K562 (cell line): ENCODE results near the gene FKBP2. TPM values are rescaled to one million over a fixed set of nuclear protein-coding genes. Genes with fewer than 3 reads are reported as not detected.
A peak's percentile ranks its signal among the peaks of the same experiment; 100 is the strongest.

Source experiments
- ARHGAP35 ChIP-seq: fragments of 450-650 bp; IDR thresholded peaks from 2 replicates; pipeline ENCODE4 v1.6.1; 2018; ENCODE audit not compliant: partially characterized antibody
- BCL6 ChIP-seq: fragments of 250-450 bp; sonication (Bioruptor Pico); IDR thresholded peaks from 2 replicates; pipeline ENCODE4 v1.4.0; 2020
- CREB1 ChIP-seq, 2 experiments: sonication (generic) in 1 of 2; formaldehyde crosslinking in 1 of 2; IDR thresholded peaks; 2 replicates each; pipeline versions ENCODE4 v1.6.1 to v1.8.0; 2012 to 2022; ENCODE audit warnings: inconsistent platforms in 1 of 2, mild to moderate bottlenecking in 1 of 2, missing genetic modification reagents in 1 of 2, moderate library complexity in 1 of 2
- DDX20 ChIP-seq: fragments of 450-650 bp; IDR thresholded peaks from 2 replicates; pipeline ENCODE4 v1.6.1; 2016; ENCODE audit warnings: missing genetic modification characterization, low read depth, mild to moderate bottlenecking, missing compliant biosample characterization, moderate library complexity
- GABPB2 ChIP-seq: fragments of 250-450 bp; sonication (Bioruptor Pico); conservative IDR thresholded peaks from 2 replicates; pipeline ENCODE4 v1.5.1; 2021; ENCODE audit warnings: mild to moderate bottlenecking
- HDAC3 ChIP-seq: fragments of 450-650 bp; IDR thresholded peaks from 2 replicates; pipeline ENCODE4 v1.6.1; 2018; ENCODE audit warnings: borderline replicate concordance, mild to moderate bottlenecking, moderate library complexity; ENCODE audit not compliant: partially characterized antibody
- HNRNPL ChIP-seq: fragments of 200-400 bp; formaldehyde crosslinking; IDR thresholded peaks from 2 replicates; pipeline ENCODE4 v1.6.1; 2017; ENCODE audit warnings: low read depth, mild to moderate bottlenecking, low read length
- IFI16 ChIP-seq: fragments of 250-450 bp; sonication (Bioruptor Pico); IDR thresholded peaks from 2 replicates; pipeline ENCODE4 v2.1.2; 2022; ENCODE audit warnings: mild to moderate bottlenecking, inconsistent platforms
- KAT2B ChIP-seq: IDR thresholded peaks from one replicate; pipeline ENCODE4 v1.6.1; 2012; ENCODE audit warnings: low read depth, mild to moderate bottlenecking, control low read depth, inconsistent platforms, low read length, moderate library complexity
- NCOA1 ChIP-seq: fragments of 450-650 bp; IDR thresholded peaks from 2 replicates; pipeline ENCODE4 v1.6.1; 2016; ENCODE audit warnings: low read depth
- SAFB ChIP-seq: fragments of 200-400 bp; formaldehyde crosslinking; IDR thresholded peaks from 2 replicates; pipeline ENCODE4 v1.6.1; 2017; ENCODE audit warnings: low read depth, low read length, borderline replicate concordance
- TFAM ChIP-seq: fragments of 250-450 bp; sonication (Bioruptor Pico); conservative IDR thresholded peaks from 2 replicates; pipeline ENCODE4 v1.5.0; 2021; ENCODE audit warnings: mild to moderate bottlenecking, moderate library complexity
- ZBTB1 ChIP-seq: sonication (generic); formaldehyde crosslinking; IDR thresholded peaks from 2 replicates; pipeline ENCODE4 v1.8.1; 2023; ENCODE audit warnings: missing genetic modification reagents, low read depth, mild to moderate bottlenecking, borderline replicate concordance
- ZKSCAN3 ChIP-seq: fragments of 250-450 bp; sonication (Bioruptor Pico); IDR thresholded peaks from 2 replicates; pipeline ENCODE4 v1.4.0; 2020
- ZNF140 ChIP-seq: fragments of 250-450 bp; sonication (Bioruptor Pico); IDR thresholded peaks from 2 replicates; pipeline ENCODE4 v1.8.0; 2021; ENCODE audit warnings: moderate library complexity, mild to moderate bottlenecking, inconsistent platforms
- ZNF3 ChIP-seq: fragments of 250-450 bp; sonication (Bioruptor Pico); IDR thresholded peaks from 2 replicates; pipeline ENCODE4 v1.5.0; 2021; ENCODE audit warnings: mild to moderate bottlenecking, moderate library complexity
- ZNF75A ChIP-seq: fragments of 450-650 bp; formaldehyde crosslinking; IDR thresholded peaks from 2 replicates; pipeline ENCODE4 v1.4.0; 2020; ENCODE audit warnings: mild to moderate bottlenecking
- ZNF780A ChIP-seq: fragments of 250-450 bp; sonication (Bioruptor Pico); IDR thresholded peaks from 2 replicates; pipeline ENCODE4 v1.5.0; 2021; ENCODE audit warnings: mild to moderate bottlenecking
- ZZZ3 ChIP-seq: fragments of 450-650 bp; IDR thresholded peaks from 2 replicates; pipeline ENCODE4 v1.6.1; 2016; ENCODE audit warnings: antibody characterized with exemption, mild to moderate bottlenecking, moderate library complexity
- polyA plus RNA-seq, 8 experiments: library from polyadenylated mRNA; depleted of rRNA in 4 of 8; stranded (reverse) in 5 of 8; unstranded in 3 of 8; fragments of >200 nt; fragmentation: Nextera tagmentation in 2 of 8; fragmentation: Illumina TruSeq in 1 of 8; extraction: Ambion mirVana in 2 of 8; extraction: Trizol in 1 of 8; gene quantifications; 2 replicates each; pipeline versions ENCODE4 v1.2.1 to v1.2.3, GENCODE V29; 2011 to 2014; ENCODE audit warnings: inconsistent platforms in 1 of 8, missing spikeins in 1 of 8
- total RNA-seq, 7 experiments: library from RNA; depleted of rRNA in 6 of 7; stranded (reverse); fragments of >200 nt in 6 of 7; fragmentation: Illumina TruSeq in 2 of 7; extraction: Trizol in 2 of 7; gene quantifications; 2 replicates each; pipeline versions ENCODE4 v1.2.1 to v1.2.3, GENCODE V29; 2011 to 2021; ENCODE audit warnings: low replicate concordance in 1 of 7
- TF ChIP-seq, protein P1 (sequence below): fragments of 250-450 bp; sonication (Bioruptor Pico); IDR thresholded peaks from 2 replicates; pipeline ENCODE4 v1.4.0; 2020; ENCODE audit warnings: mild to moderate bottlenecking, moderate library complexity
- TF ChIP-seq, protein P2 (sequence below): IDR thresholded peaks from 2 replicates; pipeline ENCODE4 v1.6.1; 2016; ENCODE audit warnings: missing genetic modification characterization, missing compliant biosample characterization
- TF ChIP-seq, protein P3 (sequence below), 2 experiments: fragments of 150-350 bp in 1 of 2; IDR thresholded peaks; 2 replicates each; pipeline ENCODE4 v1.6.1; 2012 to 2016; ENCODE audit warnings: low read depth in 2 of 2, low read length in 2 of 2, mild to moderate bottlenecking in 1 of 2, moderate library complexity in 1 of 2

Gene FKBP2
- total and polyA plus RNA-seq, 9 of the 15 experiments (the other 6 are each of a cell fraction or from before 2014, with no cell fraction given) = 3.5 to 151 (median 58.1) TPM

DNA sequence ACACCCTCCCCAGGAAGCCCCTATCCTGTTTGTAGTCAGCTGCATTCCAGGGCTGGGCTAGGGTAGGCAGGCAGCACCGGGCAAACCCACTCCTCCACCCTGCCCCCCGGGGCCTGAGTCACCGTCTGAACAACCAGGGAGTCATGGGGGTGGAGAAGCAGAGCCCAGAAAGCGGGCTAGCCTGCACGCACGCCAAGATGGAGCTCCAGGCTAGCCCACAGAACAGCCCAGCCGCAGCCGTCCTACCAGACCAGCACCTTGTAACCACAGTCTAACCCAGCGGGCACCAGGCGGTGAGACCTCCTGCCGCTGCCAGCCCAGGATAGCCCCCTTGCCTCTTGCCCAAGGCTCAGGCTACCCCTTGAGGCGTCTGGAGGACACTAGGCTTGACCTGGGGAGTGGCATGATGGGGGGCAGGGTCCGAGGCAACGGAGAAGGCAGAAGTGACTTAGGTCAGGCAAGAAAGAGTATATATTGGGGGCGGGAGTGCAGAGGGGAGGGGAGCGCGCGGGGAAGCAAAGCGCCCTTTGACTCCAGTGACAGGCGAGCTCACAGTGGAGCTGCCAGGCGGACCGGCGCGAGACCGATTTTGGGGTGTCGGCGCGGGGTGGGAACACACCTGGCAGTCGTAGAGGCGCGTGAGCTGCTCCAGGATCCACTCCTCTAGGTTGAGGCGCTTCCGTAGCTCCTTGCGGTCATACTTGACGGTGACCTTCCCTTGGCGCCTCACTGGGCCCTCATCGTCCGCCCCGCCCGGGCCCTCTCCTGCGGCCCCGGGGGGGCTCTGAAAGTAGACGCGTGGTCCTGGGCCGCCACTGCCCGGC, 5.1 kb downstream of the FKBP2 start (continued):
- TF ChIP-seq CREB1 (IDR thresholded peaks at IDR 0.05) (0 out of 2 replicates have a peak, but pooled peaks have one; percentile 11), CREB1 (CRISPR knock-in tag; IDR thresholded peaks at IDR 0.05) (no peak; the same call in 1 of the 2 replicates), ZKSCAN3 (CRISPR knock-in tag) (peak; percentile 100), TFAM (CRISPR knock-in tag) (no peak), ZNF140 (no peak), HDAC3 (no peak), IFI16 (CRISPR knock-in tag) (no peak), ZNF780A (CRISPR knock-in tag) (no peak), BCL6 (CRISPR knock-in tag) (no peak), ZNF3 (CRISPR knock-in tag) (no peak), GABPB2 (CRISPR knock-in tag) (no peak), KAT2B (no peak), ZBTB1 (CRISPR knock-in tag) (no peak), ZZZ3 (no peak), ARHGAP35 (no peak), SAFB (no peak), HNRNPL (no peak), NCOA1 (no peak), DDX20 (tag) (no peak), ZNF75A (CRISPR knock-in tag) (no peak)
- TF ChIP-seq, protein P1, sequence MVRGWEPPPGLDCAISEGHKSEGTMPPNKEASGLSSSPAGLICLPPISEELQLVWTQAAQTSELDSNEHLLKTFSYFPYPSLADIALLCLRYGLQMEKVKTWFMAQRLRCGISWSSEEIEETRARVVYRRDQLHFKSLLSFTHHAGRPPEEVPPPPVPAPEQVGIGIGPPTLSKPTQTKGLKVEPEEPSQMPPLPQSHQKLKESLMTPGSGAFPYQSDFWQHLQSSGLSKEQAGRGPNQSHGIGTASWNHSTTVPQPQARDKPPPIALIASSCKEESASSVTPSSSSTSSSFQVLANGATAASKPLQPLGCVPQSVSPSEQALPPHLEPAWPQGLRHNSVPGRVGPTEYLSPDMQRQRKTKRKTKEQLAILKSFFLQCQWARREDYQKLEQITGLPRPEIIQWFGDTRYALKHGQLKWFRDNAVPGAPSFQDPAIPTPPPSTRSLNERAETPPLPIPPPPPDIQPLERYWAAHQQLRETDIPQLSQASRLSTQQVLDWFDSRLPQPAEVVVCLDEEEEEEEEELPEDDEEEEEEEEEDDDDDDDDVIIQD (CRISPR knock-in tag) = no peak
- TF ChIP-seq, protein P2, sequence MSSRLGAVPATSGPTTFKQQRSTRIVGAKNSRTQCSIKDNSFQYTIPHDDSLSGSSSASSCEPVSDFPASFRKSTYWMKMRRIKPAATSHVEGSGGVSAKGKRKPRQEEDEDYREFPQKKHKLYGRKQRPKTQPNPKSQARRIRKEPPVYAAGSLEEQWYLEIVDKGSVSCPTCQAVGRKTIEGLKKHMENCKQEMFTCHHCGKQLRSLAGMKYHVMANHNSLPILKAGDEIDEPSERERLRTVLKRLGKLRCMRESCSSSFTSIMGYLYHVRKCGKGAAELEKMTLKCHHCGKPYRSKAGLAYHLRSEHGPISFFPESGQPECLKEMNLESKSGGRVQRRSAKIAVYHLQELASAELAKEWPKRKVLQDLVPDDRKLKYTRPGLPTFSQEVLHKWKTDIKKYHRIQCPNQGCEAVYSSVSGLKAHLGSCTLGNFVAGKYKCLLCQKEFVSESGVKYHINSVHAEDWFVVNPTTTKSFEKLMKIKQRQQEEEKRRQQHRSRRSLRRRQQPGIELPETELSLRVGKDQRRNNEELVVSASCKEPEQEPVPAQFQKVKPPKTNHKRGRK (tag) = no peak
- TF ChIP-seq, protein P3, sequence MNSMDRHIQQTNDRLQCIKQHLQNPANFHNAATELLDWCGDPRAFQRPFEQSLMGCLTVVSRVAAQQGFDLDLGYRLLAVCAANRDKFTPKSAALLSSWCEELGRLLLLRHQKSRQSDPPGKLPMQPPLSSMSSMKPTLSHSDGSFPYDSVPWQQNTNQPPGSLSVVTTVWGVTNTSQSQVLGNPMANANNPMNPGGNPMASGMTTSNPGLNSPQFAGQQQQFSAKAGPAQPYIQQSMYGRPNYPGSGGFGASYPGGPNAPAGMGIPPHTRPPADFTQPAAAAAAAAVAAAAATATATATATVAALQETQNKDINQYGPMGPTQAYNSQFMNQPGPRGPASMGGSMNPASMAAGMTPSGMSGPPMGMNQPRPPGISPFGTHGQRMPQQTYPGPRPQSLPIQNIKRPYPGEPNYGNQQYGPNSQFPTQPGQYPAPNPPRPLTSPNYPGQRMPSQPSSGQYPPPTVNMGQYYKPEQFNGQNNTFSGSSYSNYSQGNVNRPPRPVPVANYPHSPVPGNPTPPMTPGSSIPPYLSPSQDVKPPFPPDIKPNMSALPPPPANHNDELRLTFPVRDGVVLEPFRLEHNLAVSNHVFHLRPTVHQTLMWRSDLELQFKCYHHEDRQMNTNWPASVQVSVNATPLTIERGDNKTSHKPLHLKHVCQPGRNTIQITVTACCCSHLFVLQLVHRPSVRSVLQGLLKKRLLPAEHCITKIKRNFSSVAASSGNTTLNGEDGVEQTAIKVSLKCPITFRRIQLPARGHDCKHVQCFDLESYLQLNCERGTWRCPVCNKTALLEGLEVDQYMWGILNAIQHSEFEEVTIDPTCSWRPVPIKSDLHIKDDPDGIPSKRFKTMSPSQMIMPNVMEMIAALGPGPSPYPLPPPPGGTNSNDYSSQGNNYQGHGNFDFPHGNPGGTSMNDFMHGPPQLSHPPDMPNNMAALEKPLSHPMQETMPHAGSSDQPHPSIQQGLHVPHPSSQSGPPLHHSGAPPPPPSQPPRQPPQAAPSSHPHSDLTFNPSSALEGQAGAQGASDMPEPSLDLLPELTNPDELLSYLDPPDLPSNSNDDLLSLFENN (IDR thresholded peaks at IDR 0.05; ENCODE audit: low read depth in 2 of 2, low read length in 2 of 2) = no peak
